Raji (cell line): Measurements from ENCODE around the gene ZSCAN21.

Experiments
- POLR2A ChIP-seq: IDR thresholded peaks from 2 replicates; pipeline ENCODE4 v1.6.1; 2011; ENCODE audit warnings: low read depth, low read length, control low read depth; ENCODE audit not compliant: insufficient read depth

Gene ZSCAN21

DNA sequence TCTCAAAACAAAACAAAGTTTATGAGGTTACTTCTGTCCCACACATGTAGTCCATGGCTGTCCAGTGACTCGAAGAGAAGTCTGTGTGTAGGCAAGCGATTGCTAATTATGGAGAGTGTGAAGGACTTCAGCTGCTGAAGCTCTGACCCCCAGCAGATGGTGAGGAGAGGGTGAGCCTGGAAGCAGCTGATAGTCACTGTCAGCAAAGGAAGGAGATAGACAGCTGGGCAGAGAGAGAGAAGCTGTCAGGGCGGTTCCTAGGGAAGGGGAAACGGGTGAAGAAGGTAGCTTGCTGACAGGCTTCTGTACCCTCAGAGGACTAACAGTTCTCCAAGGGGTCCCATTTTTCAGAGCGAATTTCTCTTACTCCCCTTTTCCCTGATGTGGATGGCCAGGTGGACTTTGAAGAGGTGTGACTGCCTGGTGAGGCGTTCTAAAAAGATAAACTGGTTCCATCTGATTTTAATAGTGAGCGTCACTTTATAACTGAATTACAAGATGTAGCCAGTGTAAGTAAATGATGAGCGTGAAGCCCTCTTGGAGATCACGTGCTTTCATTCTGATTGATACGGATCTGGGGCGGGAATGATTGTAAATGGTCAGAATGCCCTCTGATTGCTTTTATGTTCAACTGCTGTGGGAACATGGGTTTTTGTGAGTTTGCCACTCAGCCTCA, 12.1 kb downstream of the ZSCAN21 start:
- TF ChIP-seq POLR2A = no peak

DNA sequence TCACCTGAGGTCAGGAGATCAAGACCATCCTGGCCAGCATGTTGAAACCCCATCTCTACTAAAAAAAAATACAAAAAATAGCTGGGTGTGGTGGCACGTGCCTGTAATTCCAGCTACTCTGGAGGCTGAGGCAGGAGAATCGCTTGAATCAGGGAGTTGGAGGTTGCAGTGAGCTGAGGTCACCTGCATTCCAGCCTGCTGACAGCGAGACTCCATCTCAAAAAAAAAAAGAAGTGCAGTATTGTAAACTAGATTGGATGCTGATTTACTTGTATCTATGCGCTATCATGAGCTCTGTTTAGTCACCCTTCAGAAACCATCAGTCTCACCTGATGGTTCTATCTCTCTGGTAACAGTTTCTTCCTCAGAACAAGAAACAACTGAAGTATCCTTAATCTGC, 13.8 kb downstream of the ZSCAN21 start:
- TF ChIP-seq POLR2A = no peak

DNA sequence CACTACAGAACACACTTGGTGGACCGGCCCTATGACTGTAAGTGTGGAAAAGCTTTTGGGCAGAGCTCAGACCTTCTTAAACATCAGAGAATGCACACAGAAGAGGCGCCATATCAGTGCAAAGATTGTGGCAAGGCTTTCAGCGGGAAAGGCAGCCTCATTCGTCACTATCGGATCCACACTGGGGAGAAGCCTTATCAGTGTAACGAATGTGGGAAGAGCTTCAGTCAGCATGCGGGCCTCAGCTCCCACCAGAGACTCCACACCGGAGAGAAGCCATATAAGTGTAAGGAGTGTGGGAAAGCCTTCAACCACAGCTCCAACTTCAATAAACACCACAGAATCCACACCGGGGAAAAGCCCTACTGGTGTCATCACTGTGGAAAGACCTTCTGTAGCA, 14.6 kb downstream of the ZSCAN21 start:
- no peak for TF ChIP-seq POLR2A

DNA sequence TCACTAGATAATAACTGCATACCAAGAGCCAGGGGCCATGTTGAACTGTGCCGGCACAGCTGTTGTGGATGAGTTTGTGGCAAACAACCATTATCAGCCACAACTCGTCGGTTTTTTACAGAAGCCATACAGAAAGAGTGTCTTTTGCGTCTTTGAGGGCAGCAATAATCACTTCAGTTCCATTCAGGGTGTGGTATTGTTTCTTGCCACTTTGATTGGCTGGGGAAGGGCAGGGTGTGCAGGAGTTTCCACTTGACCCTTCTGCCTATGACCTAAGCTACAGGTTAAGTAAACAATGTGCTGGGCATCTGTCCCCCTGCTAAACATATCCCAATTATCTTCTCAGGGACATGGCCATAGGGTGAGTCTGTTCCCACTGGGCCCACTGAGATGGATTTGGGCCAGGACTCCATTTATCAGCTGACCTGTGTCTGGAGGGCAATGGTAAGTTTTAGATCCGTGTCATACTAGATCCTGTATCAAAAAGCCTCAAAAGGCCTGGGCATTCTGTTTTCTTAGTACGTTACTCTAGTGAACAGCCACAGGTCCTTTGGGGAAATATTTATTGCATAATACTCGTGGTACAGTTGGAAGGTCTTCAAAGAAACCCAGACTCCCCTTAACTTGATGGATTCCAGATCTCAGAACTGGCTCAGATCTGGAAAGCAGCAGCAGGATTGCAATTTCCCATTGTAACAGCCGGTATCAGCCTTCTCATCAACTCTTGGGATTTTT, 16.0 kb downstream of the ZSCAN21 start:
- no peak for TF ChIP-seq POLR2A

DNA sequence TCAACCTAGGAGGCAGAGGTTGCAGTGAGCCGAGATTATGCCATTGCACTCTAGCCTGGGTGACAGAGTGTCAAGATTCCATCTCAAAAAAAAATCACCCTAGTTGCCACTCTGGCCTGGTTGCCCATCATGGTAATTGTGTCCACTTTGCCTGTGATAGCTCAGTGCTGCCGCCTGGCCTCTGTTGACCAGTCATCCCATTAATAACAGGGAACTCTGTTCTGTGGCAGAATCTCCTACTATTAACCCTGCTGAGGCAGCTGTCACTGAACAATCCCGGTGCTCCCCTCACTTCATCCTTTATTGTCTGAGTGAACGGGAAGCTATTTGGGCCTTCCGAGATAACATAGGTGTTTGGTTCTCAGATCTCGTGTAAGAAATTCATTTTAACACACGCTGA, 17.4 kb downstream of the ZSCAN21 start:
- no peak for TF ChIP-seq POLR2A

DNA sequence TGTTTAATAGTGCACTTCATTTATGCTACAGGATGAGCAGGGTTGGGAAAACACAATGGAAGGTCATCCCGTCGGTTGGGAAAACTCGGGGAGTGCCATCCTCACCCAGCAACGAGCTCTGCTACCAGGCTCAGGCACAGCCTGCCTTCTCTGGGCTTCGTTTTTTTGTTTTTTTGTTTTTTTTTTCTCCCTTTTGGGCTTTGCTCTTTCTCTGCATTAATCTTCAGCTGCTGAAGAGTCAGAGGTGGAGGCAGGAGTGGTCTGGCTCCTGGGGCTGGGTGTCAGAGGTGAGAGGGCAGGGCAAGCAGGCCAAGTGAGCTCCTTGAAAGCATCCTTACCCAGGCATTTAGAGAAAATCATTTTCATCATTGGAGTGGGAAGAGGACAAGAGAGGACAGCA, 20.4 kb downstream of the ZSCAN21 start:
- no peak for TF ChIP-seq POLR2A

DNA sequence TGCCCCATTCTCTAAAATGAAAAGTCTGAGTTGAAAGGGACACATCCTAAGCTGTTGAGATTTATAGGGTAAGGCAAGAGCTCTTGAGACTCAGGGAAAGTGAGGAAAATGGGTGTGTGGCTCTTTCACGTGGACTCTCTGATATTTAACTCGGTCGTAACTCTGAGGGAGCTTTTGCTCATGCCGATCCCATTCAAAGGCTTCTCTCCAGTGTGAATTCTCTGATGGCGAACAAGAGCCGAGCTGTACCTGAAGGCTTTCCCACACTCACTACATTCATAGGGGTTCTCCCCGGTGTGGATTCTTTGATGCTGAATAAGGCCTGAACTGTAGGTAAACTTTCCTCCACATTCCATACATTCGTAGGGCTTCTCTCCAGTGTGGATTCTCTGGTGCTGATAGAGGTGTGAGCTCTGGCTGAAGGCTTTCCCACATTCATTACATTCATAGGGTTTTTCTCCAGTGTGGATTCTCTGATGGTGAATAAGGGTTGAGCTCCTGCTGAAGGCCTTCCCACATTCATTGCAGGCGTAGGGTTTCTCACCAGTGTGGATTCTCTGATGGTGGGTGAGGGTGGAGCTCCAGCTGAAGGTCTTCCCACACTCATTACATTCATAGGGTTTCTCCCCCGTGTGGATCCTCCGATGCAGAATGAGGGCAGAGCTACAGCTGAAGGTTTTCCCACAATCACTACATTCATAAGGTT, 21.6 kb downstream of the ZSCAN21 start:
- no peak for TF ChIP-seq POLR2A

DNA sequence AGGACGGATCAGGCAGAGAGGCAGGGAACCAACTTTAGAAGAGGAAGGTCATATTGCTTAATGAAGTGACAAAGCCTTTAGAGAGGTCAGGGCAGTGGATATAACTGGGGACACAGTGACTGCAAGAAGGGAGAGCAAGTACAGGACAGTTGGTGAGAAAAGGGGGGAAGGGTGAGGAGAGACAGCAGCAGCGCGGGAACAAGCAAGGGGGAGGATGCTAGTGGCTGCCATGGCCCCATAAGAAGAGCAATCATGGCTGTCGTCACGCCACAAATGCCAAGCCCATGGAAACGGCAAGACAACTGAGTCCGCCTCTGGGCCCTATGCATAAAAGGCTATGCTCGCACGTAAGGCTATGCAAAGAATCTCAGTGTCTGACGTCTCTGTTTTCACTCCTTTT, 22.9 kb downstream of the ZSCAN21 start:
- no peak for TF ChIP-seq POLR2A

DNA sequence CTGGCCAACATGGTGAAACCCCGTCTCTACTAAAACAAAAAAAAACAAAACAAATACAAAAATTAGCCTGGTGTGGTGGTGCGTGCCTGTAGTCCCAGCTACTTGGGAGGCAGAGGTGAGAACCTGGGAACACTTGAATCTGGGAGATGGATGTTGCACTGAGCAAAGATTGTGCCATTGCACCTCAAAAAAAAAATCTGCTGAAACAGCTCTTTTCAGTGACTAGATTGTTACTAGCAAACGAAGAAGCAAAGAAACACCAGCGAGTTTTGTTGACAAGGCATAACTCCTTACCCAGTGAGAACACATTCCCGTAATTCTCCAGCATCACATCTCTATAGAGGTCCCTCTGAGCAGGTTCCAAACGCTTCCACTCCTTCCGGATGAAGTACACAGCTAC, 25.3 kb downstream of the ZSCAN21 start:
- TF ChIP-seq POLR2A = no peak

DNA sequence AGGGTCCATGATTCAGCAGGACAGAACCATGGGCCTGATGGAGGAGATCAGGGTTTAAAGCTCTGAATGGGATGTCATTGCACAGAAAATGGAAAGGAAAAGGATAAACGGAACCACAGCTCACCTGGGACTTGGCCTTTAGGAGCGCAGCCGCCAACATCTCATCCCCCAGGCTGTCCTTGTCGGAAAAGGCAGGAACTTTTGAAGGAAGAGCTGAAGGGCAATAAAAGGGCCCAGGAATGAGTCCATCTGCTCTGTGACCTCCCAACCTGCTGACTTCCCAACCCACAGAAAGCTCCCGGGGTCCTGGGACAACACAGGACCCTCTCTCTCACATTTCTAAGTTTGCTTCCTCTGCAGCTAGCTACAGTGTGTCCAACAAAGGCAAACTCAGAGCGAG, 25.8 kb downstream of the ZSCAN21 start:
- TF ChIP-seq POLR2A = no peak

DNA sequence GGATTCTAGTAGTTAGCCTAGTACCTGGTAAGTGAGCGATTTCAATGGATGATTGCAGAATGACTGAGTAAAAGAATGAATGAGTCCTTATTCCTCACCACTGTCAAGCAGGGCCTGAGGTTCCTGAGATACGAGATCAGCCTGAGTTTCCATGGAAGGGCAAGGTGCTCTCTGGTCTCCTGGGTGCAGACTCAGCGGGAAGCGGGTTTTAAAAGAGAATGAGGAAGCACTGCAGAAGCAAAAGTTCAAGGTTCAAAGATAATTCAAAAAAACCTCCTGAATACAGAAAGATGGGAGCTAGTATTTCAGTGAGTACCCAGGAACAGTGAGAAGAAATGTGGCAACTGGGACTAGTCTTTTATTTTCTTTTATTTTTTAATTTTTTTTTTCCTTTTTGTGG, 27.6 kb downstream of the ZSCAN21 start:
- TF ChIP-seq POLR2A = no peak

DNA sequence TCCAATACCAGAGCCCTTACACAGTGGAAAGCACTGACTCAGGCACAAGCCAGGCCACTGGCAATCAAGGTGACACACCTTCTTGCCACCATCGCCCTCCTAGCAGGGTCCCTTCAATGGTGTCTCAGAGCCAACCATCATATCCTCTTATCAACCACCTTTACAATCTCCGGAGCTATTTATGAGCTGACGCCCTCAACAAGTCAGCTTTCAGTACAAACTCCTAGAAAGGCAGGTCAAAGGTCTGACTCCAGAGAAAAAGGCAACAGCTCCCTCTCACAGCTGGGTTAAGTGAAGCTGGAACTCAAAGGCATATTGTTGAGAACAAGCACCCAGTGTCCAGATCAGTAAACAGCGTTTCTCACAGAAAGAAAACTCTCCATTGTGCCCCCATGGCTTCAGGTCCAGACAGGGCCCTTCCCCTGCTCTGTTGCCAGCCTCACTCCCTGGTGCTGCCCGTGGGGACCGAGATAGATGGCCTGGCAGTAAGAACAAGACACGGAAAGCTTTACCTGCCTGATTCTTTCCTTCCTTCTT, 29.5 kb downstream of the ZSCAN21 start:
- TF ChIP-seq POLR2A = no peak

DNA sequence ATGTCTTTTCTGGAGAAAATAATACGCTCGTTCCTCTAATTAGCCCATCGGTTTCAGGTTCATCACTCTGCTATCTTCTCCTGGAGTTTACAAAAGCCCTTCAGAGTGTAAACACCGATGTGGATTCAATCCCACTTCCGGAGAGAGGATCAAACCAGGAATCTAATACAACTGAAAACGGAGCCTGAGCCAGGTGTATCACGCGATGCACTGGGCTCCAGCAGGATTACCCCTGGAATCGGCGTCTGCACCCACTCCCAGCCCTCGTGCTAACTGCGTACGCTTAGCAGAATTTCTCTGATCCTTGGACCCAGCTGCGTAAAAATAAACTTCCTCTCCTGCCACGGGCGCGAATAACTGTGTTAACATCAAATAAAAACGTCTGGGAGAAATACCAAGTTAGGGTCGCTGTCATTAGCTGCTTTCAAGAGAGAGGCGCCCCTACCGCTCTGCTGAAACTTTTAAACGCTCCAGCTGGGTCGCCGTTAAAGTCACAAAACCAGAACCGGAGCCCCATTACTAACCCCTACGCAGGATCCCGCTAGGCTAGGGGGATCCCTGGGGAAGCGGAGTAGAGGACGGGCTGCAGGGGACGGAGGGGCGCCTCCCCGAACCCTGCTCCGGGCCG, 31.4 kb downstream of the ZSCAN21 start:
- TF ChIP-seq POLR2A = no peak

DNA sequence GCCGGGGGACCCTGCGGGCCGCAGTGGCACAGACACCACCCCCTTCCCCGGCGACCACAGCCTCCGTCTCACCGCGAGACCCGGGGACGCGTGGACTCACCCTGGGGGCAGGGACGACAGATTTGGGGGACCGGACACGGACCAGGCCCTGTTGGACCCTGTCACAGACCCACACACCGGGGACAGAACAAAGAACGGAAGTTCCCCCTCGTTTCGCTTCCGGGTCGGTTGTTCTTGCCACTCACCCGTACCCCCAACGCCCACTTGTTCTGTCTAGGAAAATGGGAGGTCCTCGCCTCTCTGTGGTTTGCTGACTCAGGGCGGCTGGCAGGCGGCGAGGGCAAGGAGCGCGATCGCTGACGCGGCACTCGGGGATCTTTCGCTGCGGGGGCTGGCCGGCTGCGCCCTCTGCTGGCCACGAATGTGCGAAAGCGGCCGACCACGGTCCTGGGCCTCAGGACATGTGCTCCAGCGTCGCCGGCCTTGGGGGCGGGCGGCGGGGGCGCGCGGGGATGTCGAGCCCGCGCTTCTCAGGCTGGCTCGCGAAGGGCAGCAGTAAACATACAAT, 32.0 kb downstream of the ZSCAN21 start, which contains the start of gene ZNF3:
Gene ZNF3 (minus strand): TSS at position 189 of the 568 bp plus-strand sequence. CDS start 4,366 bp downstream, outside the sequence.
- peak; percentile 90 for TF ChIP-seq POLR2A

DNA sequence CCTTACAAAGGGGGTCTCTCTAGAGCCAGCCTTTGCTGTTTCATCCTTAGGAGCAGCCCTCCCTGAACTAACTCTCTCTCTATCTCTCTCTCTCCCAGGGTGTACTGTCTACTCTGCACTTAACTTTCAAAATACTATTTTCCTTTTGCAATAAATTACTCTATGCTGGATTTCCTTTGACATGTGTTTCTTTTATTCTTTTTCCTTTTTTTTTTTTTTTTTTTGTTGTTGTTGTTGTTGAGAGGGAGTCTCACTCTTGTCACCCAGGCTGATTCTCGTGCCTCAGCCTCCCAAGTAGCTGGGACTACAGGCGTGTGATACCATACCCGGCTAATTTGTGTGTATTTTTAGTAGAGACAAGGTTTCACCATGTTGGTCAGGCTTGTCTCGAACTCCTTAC, 33.4 kb downstream of the ZSCAN21 start:
- no peak for TF ChIP-seq POLR2A

DNA sequence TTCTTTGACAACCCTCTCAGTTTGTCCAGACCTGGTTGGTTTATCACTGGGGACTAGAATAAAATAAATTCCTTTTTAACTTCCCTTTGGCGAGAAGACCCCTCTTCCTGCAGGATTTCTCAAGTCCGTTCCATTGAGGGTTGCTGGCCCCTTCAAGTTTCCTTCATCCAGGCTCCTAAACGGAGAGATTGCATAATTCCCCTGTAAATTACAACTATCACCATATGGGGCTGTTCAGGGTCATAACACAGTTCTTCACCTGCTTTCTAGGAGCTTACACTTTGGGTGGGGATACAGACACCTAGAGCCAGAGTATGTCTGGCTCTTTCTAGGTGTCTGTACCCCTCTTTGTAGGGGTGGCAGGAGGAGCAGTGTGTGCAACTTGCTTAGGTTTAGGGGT, 35.9 kb downstream of the ZSCAN21 start:
- TF ChIP-seq POLR2A = no peak
